Ovary (tissue), 3 donors: ENCODE results near the gene NLK.

Experiments
- CTCF ChIP-seq, 3 donors: fragments of 450-650 bp in 2 of 3; fragments of 200-600 bp in 1 of 3; IDR thresholded peaks; one replicate each; pipeline versions ENCODE4 v1.5.1 to v1.8.0; 2016 to 2022; ENCODE audit warnings: antibody characterized with exemption in 3 of 3, mild to moderate bottlenecking in 1 of 3
- POLR2A ChIP-seq: fragments of 450-650 bp; IDR thresholded peaks from one replicate; pipeline ENCODE4 v1.6.1; 2017; ENCODE audit warnings: antibody characterized with exemption, mild to moderate bottlenecking, moderate library complexity
- donor health status: DM: no; HTN: no; CAD: no.

- TF ChIP-seq CTCF (IDR thresholded peaks at IDR 0.05) (no peak), POLR2A (no peak)
Measured at GRCh38 chr17:28043741-28044140, 1.3 kb downstream of the NLK start.
